H1 (cell line): ENCODE data around the gene VAX1. TPM values are rescaled to one million over a fixed set of nuclear protein-coding genes. Genes with fewer than 3 reads are reported as not detected.

Experiments used
- CTCF ChIA-PET: fragments of 300-600 bp; sonication (Branson Sonifier 250); formaldehyde crosslinking; loops from one replicate; lab custom pipeline; 2021; ENCODE audit not compliant: partially characterized antibody; lab: Charles Lee
- POLR2A ChIA-PET: fragments of 300-600 bp; sonication (Branson Sonifier 250); formaldehyde crosslinking; loops from one replicate; lab custom pipeline; 2021; ENCODE audit warnings: inconsistent platforms; ENCODE audit not compliant: partially characterized antibody; lab: Charles Lee
- DNase-seq, 2 experiments: peaks; one replicate each; pipeline versions ENCODE4 v3.0.0 to v3.0.0-alpha.2; 2010 to 2022; ENCODE audit warnings: low spot score in 2 of 2, low read depth in 1 of 2, mixed read lengths in 1 of 2
- FAIRE-seq: peaks from 2 replicates; lab custom pipeline; 2011; peaks lifted over from hg19 to GRCh38; lab: Jason Lieb, UNC
- H2AFZ ChIP-seq: 2 replicates; pipeline ENCODE4 v1.8.1; 2012; ENCODE audit warnings: low read length, inconsistent platforms
- H2AK5ac ChIP-seq: 2 replicates; pipeline ENCODE4 v1.6.1; 2013; ENCODE audit warnings: low read depth, low read length
- H2BK120ac ChIP-seq: replicated peaks from 2 replicates; pipeline ENCODE3; 2013; ENCODE audit warnings: low read depth, low read length, inconsistent platforms
- H2BK12ac ChIP-seq: 2 replicates; pipeline ENCODE4 v1.6.1; 2013; ENCODE audit warnings: low read depth, low read length
- H2BK15ac ChIP-seq: 2 replicates; pipeline ENCODE4 v1.6.1; 2013; ENCODE audit warnings: low read length
- H2BK20ac ChIP-seq: 2 replicates; pipeline ENCODE4 v1.6.1; 2013; ENCODE audit warnings: low read length
- H2BK5ac ChIP-seq: 2 replicates; pipeline ENCODE4 v1.6.1; 2013; ENCODE audit warnings: low read depth, low read length
- H3K14ac ChIP-seq: 2 replicates; pipeline ENCODE4 v1.6.1; 2013; ENCODE audit warnings: inconsistent platforms; ENCODE audit not compliant: insufficient read length
- H3K18ac ChIP-seq: 2 replicates; pipeline ENCODE4 v1.6.1; 2013; ENCODE audit warnings: low read length; ENCODE audit errors: extremely low read depth
- H3K23ac ChIP-seq: 2 replicates; pipeline ENCODE4 v1.6.1; 2013; ENCODE audit warnings: inconsistent platforms; ENCODE audit not compliant: insufficient read length
- H3K23me2 ChIP-seq: 2 replicates; pipeline ENCODE4 v1.6.1; 2013; ENCODE audit warnings: low read depth, low read length
- H3K27ac ChIP-seq: 2 replicates; pipeline ENCODE4 v1.6.1; 2011; ENCODE audit warnings: low read depth, low read length, inconsistent platforms
- H3K27me3 ChIP-seq, 4 experiments: replicated peaks in 1 of 4; 1 replicate in 1 of 4; 2 replicates in 3 of 4; pipeline versions ENCODE4 v1.6.1 to v1.8.1; 2011 to 2013; ENCODE audit warnings: low read length in 3 of 4, mild to moderate bottlenecking in 3 of 4, inconsistent platforms in 2 of 4, mixed read lengths in 2 of 4, moderate library complexity in 1 of 4; ENCODE audit not compliant: control insufficient read depth in 3 of 4, insufficient read depth in 3 of 4; ENCODE audit errors: extremely low read depth in 1 of 4
- H3K36me3 ChIP-seq, 4 experiments: 2 replicates each; pipeline versions ENCODE4 v1.6.1 to v1.8.1; 2011 to 2013; ENCODE audit warnings: mild to moderate bottlenecking in 4 of 4, low read length in 3 of 4, moderate library complexity in 2 of 4, control low read depth in 1 of 4, inconsistent platforms in 1 of 4; ENCODE audit not compliant: insufficient read depth in 4 of 4, control insufficient read depth in 2 of 4
- H3K4ac ChIP-seq: replicated peaks from 2 replicates; pipeline ENCODE3; 2013; ENCODE audit warnings: low read length, low read depth, mixed read lengths, inconsistent platforms; ENCODE audit not compliant: insufficient read length
- H3K4me1 ChIP-seq, 4 experiments: replicated peaks in 1 of 4; 1 replicate in 1 of 4; 2 replicates in 3 of 4; pipeline versions ENCODE4 v1.6.1 to v1.8.1; 2011 to 2013; ENCODE audit warnings: low read length in 3 of 4, inconsistent platforms in 2 of 4, mixed read lengths in 1 of 4; ENCODE audit not compliant: insufficient read depth in 4 of 4, control insufficient read depth in 3 of 4
- H3K4me2 ChIP-seq, 2 experiments: 2 replicates each; pipeline versions ENCODE4 v1.6.1 to v1.8.1; 2011 to 2013; ENCODE audit warnings: low read depth in 2 of 2, low read length in 2 of 2, control low read depth in 1 of 2, inconsistent platforms in 1 of 2, mild to moderate bottlenecking in 1 of 2; ENCODE audit not compliant: insufficient read depth in 1 of 2
- H3K4me3 ChIP-seq, 4 experiments: fragments of 200-600, 300-600 bp in 1 of 4; sonication (generic), shearing (Covaris generic), sonication (Bioruptor Twin) in 1 of 4; 2 replicates each; pipeline versions ENCODE4 v1.5.1 to v1.8.1; 2011 to 2016; ENCODE audit warnings: low read length in 4 of 4, low read depth in 3 of 4, control low read depth in 2 of 4, inconsistent platforms in 2 of 4, mild to moderate bottlenecking in 2 of 4, mixed read lengths in 1 of 4, moderate library complexity in 1 of 4; ENCODE audit not compliant: insufficient read depth in 2 of 4; ENCODE audit errors: extremely low read depth in 1 of 4
- H3K56ac ChIP-seq: replicated peaks from 2 replicates; pipeline ENCODE3; 2013; ENCODE audit warnings: low read depth, mild to moderate bottlenecking, mixed read lengths, low read length, inconsistent platforms; ENCODE audit not compliant: insufficient read length
- H3K79me1 ChIP-seq: 2 replicates; pipeline ENCODE4 v1.6.1; 2013; ENCODE audit warnings: low read depth, low read length, control low read depth
- H3K79me2 ChIP-seq, 2 experiments: 2 replicates each; pipeline versions ENCODE4 v1.6.1 to v1.8.1; 2012 to 2013; ENCODE audit warnings: low read length in 2 of 2, mild to moderate bottlenecking in 2 of 2, inconsistent platforms in 1 of 2; ENCODE audit not compliant: insufficient read depth in 2 of 2, control insufficient read depth in 1 of 2
- H3K9ac ChIP-seq, 4 experiments: replicated peaks in 1 of 4; 1 replicate in 1 of 4; 2 replicates in 3 of 4; pipeline versions ENCODE4 v1.6.1 to v1.8.1; 2011 to 2013; ENCODE audit warnings: low read depth in 3 of 4, low read length in 3 of 4, control low read depth in 2 of 4, mild to moderate bottlenecking in 2 of 4, moderate library complexity in 2 of 4, inconsistent platforms in 1 of 4; ENCODE audit errors: extremely low read depth in 1 of 4
- H3K9me3 ChIP-seq, 2 experiments: 2 replicates each; pipeline versions ENCODE4 v1.6.1 to v1.8.1; 2012 to 2013; ENCODE audit warnings: mild to moderate bottlenecking in 2 of 2, moderate library complexity in 2 of 2, control low read depth in 1 of 2, inconsistent platforms in 1 of 2, low read depth in 1 of 2, low read length in 1 of 2, mixed read lengths in 1 of 2; ENCODE audit not compliant: insufficient read depth in 2 of 2
- H4K20me1 ChIP-seq, 2 experiments: replicated peaks in 1 of 2; 2 replicates each; pipeline versions ENCODE3 to v1.8.1; 2011 to 2013; ENCODE audit warnings: inconsistent platforms in 2 of 2, low read length in 2 of 2, mild to moderate bottlenecking in 1 of 2; ENCODE audit not compliant: insufficient read depth in 2 of 2, control insufficient read depth in 1 of 2
- H4K5ac ChIP-seq: 2 replicates; pipeline ENCODE4 v1.6.1; 2013; ENCODE audit warnings: low read length, low read depth, mixed read lengths, inconsistent platforms; ENCODE audit not compliant: insufficient read length
- H4K8ac ChIP-seq: 2 replicates; pipeline ENCODE4 v1.8.0; 2013; ENCODE audit warnings: mild to moderate bottlenecking, moderate library complexity, low read length, inconsistent platforms; ENCODE audit not compliant: insufficient read depth; ENCODE audit errors: extremely low read depth
- H4K91ac ChIP-seq: replicated peaks from 2 replicates; pipeline ENCODE3; 2013; ENCODE audit warnings: low read length, mixed read lengths, inconsistent platforms; ENCODE audit not compliant: insufficient read length
- CEBPB ChIP-seq: IDR thresholded peaks from 2 replicates; pipeline ENCODE4 v1.6.1; 2012; ENCODE audit warnings: low read depth, low read length
- EZH2 ChIP-seq: fragments of 200-600 bp; sonication (generic); IDR thresholded peaks from 2 replicates; pipeline ENCODE4 v1.7.1; 2012; ENCODE audit warnings: low read depth, mild to moderate bottlenecking, moderate library complexity, low read length, inconsistent platforms; ENCODE audit not compliant: severe bottlenecking
- FOSL1 ChIP-seq: IDR thresholded peaks from 2 replicates; pipeline ENCODE4 v1.6.1; 2011; ENCODE audit warnings: mild to moderate bottlenecking, low read depth, low read length, moderate library complexity; ENCODE audit not compliant: insufficient read depth
- GTF2F1 ChIP-seq: IDR thresholded peaks from 2 replicates; pipeline ENCODE4 v1.6.1; 2012; ENCODE audit warnings: low read depth, low read length, improper control_type of control experiment, borderline replicate concordance
- RAD21 ChIP-seq, 2 experiments: IDR thresholded peaks in 1 of 2; conservative IDR thresholded peaks in 1 of 2; 2 replicates each; pipeline ENCODE4 v1.6.1; 2011; ENCODE audit warnings: low read depth in 2 of 2, low read length in 2 of 2, improper control_type of control experiment in 1 of 2, inconsistent platforms in 1 of 2, mild to moderate bottlenecking in 1 of 2, moderate library complexity in 1 of 2
- RFX5 ChIP-seq: IDR thresholded peaks from 2 replicates; pipeline ENCODE4 v1.6.1; 2011; ENCODE audit warnings: low read depth, low read length, improper control_type of control experiment, borderline replicate concordance
- WGBS, 2 experiments: shearing (Covaris generic) in 1 of 2; methylation state at CpG; one replicate each; pipeline versions ENCODE4 v1.1.6 to v1.1.7; 2013 to 2015; ENCODE audit warnings: low lambda C conversion rate in 2 of 2, mixed read lengths in 2 of 2, inconsistent platforms in 1 of 2, low coverage in 1 of 2, missing lambda C conversion rate in 1 of 2; ENCODE audit not compliant: insufficient replicate concordance in 2 of 2, insufficient coverage in 1 of 2, insufficient read length in 1 of 2; ENCODE audit errors: extremely low coverage in 1 of 2, missing lambda C conversion rate in 1 of 2; 5-methylcytosine and 5-hydroxymethylcytosine counted together
- polyA plus RNA-seq, 7 experiments: library from polyadenylated mRNA; depleted of rRNA in 3 of 7; stranded (reverse) in 5 of 7; unstranded in 2 of 7; fragments of >200 nt in 5 of 7; fragments of 200-250 nt in 2 of 7; gene quantifications; 1 replicate in 5 of 7; 2 replicates in 1 of 7; 4 replicates in 1 of 7; pipeline versions ENCODE4 v1.2.1 to v1.2.3, GENCODE V29; 2011 to 2013; ENCODE audit warnings: missing spikeins in 2 of 7, mixed read lengths in 2 of 7
- total RNA-seq: library from RNA; stranded (reverse); fragmentation: NEBNext Ultra II Directional; extraction: Animal tissue kit (Norgen Biotek cat#: 25700); gene quantifications from 2 replicates; pipeline ENCODE4 v1.2.1, GENCODE V29; 2021
- TF ChIP-seq, protein P1 (sequence below): IDR thresholded peaks from 2 replicates; pipeline ENCODE4 v1.6.1; 2011; ENCODE audit warnings: low read depth, mild to moderate bottlenecking, low read length; ENCODE audit not compliant: insufficient read depth

VAX1 gene
- total and polyA plus RNA-seq, 2 of the 8 experiments (the other 6 are each of a cell fraction or from before 2014, with no cell fraction given): not detected

DNA sequence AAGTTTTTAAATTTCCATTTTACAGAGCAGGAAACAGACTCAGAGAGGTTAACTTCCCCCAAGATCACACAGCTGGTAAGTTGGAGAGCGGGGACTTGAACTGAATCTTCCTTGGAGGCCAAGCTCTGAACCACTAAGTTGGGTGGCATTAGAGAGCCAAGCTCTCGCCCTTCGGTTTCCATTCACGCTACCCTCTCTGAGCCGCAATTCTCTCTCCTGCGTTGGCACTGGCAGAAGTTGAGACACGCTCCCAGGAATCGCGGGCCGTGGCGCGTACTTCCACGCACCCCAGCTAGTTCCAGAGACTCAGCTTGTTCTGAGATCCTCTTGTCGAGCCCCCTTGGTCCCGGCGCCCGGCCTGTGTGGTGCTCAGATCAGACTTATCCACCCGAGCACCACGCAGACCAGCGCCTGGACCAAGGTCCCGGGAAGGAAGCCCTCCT lies 29.3 kb upstream of the VAX1 start:
- DNase-seq (no peak), FAIRE-seq (no peak)

More for the DNA sequence above, 29.3 kb upstream of the VAX1 start:
- Histone ChIP-seq H2BK5ac (no peak overlapping the region), H3K56ac (no peak overlapping the region), H2AFZ (no peak overlapping the region), H3K4ac (no peak overlapping the region), H3K9ac (no peak overlapping the region), H3K23ac (no peak overlapping the region), H3K14ac (no peak overlapping the region), H4K8ac (no peak overlapping the region), H3K18ac (0 out of 2 replicates have a peak overlapping the region, but pooled peaks have one; percentile 64), H4K5ac (no peak overlapping the region), H2BK12ac (peak overlapping the region; percentile 97; the same call in 1 of the 2 replicates), H2BK20ac (no peak overlapping the region), H3K79me1 (no peaks in the 10 kb centered on the region), H3K79me2 (no peaks in the 10 kb centered on the region), H2BK15ac (peak overlapping the region; percentile 49; the same call in 1 of the 2 replicates), H2AK5ac (peak overlapping the region; percentile 65), H3K27ac (no peak overlapping the region), H3K27me3 (peaks cover 78 to 98% (median 95%) of the 10 kb centered on the region in 4 experiments), H3K4me3 (peak overlapping the region in 3 of 4 experiments; percentile 24 to 69 (median 37); a peak in 5 of 8 replicates), H3K23me2 (peaks cover 8% of the 10 kb centered on the region), H3K36me3 (0 out of 8 replicates have a peak, but pooled peaks cover 0 to 3% (median 0%) of the 10 kb centered on the region in 4 experiments), H2BK120ac (no peak overlapping the region), H4K20me1 (peaks cover 17 to 21% of the 10 kb centered on the region in 2 experiments), H4K91ac (no peak overlapping the region), H3K4me1 (peaks cover 3 to 24% (median 7%) of the 10 kb centered on the region in 4 experiments), H3K4me2 (peak overlapping the region; percentile 60 to 94), H3K9me3 (no peaks in the 10 kb centered on the region)
- TF ChIP-seq CEBPB (no peak), RFX5 (no peak), GTF2F1 (no peak), EZH2 (peak; percentile 89), FOSL1 (no peak), RAD21 (IDR thresholded peaks at IDR 0.05 in 1 of 2, conservative IDR thresholded peaks at IDR 0.05 in 1 of 2; ENCODE audit: low read depth in 2 of 2, low read length in 2 of 2) (no peak)
- TF ChIP-seq, protein P1, sequence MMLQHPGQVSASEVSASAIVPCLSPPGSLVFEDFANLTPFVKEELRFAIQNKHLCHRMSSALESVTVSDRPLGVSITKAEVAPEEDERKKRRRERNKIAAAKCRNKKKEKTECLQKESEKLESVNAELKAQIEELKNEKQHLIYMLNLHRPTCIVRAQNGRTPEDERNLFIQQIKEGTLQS: no peak
- ChIA-PET POLR2A (interaction anchor here (0.8 to 4.6 kb wide), 2 partner anchors 28 to 31 kb away, joined by 3 to 24 read pairs; partner anchors contain the start of gene VAX1), CTCF (interaction anchor here (0.5 to 15.5 kb wide), 45 partner anchors 9 to 1277 kb away, joined by 3 to 531 read pairs (median 4); partner anchors contain the start of genes ENO4, KCNK18, SHTN1 and VAX1)
- WGBS, 2 experiments: 21% methylated on average over 21 of the region's 21 CpGs; no CpG with 5 or more reads in 1 of the 2 experiments
